Myocyte (in vitro differentiated cells): ENCODE results near the gene FLII. TPM values are rescaled to one million over a fixed set of nuclear protein-coding genes. Genes with fewer than 3 reads are reported as not detected.
"Not testable (repeated sequence)": the region's sequence is repeated elsewhere in the genome, so short reads cannot be mapped to it uniquely, and the experiment has no call there.

Experiments used
- DNase-seq: peaks from one replicate; pipeline ENCODE4 v3.0.0-alpha.2; 2012; ENCODE audit warnings: low read depth
- polyA plus RNA-seq: library from polyadenylated mRNA; unstranded; fragments of >200 nt; gene quantifications from one replicate; pipeline ENCODE4 v1.2.1, GENCODE V29; 2012; ENCODE audit warnings: missing spikeins
- total RNA-seq: library from RNA; depleted of rRNA; stranded (reverse); fragments of >200 nt; gene quantifications from 2 replicates; pipeline ENCODE4 v1.2.3, GENCODE V29; 2014

The FLII gene
- 497 and 558 TPM in 2 replicates for total RNA-seq
- polyA plus RNA-seq = 342 TPM

DNA sequence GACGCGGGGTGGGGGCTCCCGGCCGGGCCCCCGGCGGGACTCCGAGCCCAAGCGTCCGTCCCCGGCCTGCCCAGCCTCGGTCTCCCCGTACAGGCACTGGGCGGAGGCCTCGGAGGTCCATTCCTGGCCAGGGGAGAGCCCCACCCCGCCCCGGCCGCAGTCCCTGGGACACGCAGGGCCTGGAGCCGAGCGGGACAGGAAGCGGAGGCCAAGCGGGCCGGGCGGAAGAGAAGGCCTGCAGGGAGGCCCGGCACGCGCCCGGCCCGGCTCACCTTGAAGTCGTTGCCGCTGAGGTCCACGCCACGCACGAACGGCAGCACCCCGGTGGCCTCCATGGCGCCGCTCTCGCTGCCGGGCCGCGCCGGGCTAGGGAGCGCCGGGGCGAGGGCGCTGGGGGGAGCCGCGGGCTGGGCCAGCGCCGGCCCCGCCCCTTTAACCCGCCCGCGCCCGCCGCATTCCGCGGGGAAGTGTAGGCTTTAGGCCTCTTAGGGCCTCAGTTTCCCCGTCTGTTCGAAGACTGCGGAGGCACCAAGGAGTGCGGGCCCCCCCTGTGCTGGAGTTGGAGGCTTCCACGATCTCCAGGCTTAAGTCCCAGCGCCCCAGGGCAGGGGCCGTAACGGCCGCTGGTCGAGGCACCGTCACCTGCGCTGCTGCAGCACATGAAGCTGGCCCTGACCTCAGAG lies at the start of gene FLII:
FLII (minus strand) TSS at position 383 of the 683 bp plus-strand sequence; CDS start at position 335, 48 bp downstream.
- peak; percentile 66 for DNase-seq

DNA sequence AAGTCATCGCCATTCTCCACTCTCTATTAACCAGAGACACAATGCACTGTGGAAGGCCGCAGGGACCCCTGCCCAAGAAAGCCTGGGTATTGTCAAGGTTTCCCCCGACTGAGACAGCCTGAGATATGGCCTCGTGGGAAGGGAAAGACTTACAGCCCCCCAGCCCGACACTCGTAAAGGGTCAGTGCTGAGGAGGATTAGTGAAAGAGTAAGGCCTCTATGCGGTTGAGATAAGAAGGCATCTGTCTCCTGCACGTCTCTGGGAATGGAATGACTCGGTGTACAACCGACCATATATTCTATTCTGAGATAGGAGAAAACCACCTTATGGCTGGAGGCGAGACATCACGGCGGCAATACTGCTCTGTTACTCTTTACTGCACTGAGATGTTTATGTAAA lies 44.7 kb upstream of the FLII start:
- DNase-seq = not testable (repeated sequence)

DNA sequence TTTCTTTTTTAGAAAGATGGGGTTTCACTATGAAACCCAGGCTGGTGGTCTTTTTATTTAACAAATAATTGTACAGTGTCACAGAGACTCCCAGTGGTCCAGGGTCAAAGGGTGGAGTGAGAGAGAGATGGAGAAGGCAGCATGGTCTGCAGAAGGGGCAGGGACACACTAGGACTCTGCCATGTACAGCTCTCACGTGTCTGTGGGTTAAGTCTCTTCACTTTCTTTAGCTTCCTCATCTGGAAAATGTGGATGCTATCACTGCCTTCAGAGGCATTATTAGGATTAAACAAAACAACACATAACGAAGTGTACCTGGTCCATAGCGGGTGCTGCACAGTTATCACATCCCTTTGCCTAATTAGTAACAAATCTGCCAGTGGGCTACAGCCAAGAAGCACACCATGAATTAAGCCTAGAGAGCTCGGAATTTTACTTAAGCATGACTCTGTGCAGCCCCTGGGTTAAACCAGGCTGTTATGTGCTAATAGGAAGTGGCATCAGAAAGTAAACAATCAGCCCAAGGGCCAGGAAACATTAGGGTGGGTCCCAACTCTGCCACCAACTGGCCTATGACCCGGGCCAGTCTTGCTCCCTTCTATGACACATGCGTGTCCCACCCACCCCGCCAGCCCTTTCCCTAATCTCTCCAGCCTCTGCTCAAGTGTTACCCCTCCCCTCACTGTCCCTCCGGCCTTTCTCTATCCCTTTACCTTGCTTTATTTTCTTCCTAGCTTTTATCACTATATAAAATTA lies 42.4 kb upstream of the FLII start:
- DNase-seq = no peak

DNA sequence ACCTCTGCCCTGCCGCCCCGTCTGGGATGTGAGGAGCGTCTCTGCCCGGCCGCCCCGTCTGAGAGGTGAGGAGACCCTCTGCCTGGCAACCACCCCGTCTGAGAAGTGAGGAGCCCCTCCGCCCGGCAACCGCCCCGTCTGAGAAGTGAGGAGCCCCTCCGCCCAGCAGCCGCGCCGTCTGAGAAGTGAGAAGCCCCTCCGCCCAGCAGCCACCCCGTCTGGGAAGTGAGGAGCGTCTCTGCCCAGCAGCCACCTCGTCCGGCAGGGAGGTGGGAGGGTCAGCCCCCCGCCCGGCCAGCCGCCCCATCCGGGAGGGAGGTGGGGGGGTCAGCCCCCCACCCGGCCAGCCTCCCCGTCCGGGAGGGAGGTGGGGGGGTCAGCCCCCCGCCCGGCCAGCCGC lies 39.5 kb upstream of the FLII start:
- not testable (repeated sequence) for DNase-seq

DNA sequence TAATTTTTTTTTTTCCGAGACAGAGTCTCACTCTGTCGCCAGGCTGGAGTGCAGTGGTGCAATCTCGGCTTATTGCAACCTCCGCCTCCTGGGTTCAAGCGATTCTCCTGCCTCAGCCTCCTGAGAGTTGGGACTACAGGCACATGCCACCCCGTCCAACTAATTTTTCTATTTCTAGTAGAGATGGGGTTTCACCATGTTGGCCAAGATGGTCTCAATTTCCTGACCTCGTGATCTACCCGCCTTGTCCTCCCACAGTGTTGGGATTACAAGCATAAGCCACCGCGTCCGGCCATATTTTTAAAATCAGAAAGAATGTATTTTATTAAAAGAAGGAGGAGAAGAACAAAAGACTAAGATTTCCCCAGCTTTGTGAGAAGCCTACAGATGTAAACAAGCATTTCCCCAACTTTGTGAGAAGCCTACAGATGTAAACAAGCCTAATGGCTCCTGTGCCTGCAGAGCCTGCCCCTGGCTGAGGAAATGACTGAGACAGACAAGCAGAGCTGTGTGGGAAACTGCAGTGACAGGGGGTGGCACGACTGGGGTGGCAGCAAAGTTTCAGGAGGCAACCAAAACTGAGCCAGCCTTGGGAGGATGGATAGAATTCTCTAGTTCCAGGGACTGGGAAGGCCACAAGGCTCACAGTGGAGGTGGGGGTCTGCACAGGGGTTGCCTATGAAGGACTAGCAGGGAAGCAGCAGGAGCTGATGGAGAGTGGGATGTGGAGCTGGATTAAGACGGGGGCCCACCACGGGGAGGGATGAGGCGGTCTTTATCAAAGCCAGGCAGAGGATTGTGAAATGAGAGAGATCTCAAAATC lies 33.4 kb upstream of the FLII start:
- no peak for DNase-seq

DNA sequence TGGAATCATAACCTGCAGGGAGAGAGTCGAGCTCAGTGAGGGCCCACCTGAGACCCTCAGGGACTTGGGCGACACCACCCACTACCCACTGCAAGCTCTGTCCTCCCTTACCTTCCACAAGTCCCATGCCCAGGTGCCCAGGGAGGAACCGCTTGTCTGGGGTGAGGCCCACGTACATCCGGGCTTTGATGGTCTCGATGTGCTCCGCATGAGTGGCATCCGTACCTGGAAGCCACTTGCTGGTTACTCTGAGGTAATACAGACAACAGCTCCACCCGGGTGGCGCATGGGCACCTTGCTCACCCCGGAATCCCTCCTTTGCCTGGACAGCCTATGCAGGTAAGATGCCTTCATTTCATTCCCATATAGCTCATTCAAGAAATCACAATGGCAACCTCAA lies 26.8 kb upstream of the FLII start:
- no peak for DNase-seq

DNA sequence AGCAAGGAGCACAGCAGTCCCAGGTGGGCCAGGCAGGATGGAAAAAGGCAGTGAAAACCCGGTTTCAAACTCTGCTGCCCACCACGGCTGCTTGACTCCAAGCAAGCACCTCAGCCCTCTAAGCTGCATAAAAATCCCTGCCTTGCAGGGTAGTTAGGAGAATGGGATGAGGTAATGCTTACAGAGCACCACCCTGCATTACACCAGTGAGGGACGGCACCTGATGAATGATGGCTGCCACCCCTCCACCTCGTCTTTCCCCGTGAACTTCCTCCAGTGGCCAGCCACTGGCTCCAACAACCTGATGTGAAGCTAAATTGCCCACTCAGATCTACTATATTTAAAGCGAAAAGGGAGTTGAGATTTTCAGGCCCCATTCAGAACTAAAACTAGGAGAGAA lies 23.2 kb upstream of the FLII start:
- no peak for DNase-seq

DNA sequence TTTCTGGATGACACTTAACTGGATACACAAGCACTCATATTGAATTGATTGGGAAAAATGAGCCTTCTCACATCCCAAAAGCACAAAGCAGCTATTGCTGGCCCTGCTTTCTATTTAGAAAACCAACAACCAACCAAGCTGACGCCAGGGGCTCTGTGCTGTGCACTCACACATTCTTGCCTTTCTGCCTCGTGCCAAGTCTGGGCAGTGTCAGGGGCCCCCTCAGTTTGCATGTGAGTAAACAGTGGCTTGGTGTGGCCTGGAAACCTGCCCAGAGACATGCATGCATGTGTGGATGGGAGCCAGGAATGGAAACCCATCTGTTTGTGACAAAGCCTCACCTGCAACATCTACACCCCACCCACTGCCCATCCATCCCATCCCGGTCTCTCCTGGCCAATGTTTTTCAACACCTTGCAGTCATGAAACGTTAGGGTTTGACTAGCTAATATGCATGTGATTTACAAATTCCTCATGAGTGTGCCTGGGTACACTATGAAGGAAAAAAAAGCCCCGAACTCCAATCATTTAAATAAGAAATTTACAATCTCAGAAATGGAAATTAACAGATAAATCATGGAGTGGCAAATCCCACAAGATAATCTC lies 22.3 kb upstream of the FLII start:
- no peak for DNase-seq

DNA sequence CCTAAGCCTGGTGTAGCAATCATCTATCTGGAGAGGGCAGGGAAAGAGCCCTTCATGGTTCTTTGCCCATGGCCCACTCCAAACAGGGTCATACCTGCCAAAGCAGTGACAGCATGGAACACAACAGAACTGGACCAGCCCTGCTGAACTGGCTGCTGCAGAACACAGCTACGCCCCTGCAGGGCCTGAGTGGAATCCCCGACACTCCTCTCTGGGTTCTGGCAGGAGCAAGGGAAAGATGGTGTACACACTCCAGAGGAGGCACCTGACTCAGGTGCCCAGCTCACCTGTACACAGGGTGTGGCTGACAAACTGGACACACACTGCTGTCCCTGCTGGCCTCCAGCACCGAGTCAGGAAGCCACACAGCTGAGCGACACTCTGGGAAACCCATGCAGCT lies 21.7 kb upstream of the FLII start:
- DNase-seq = no peak

DNA sequence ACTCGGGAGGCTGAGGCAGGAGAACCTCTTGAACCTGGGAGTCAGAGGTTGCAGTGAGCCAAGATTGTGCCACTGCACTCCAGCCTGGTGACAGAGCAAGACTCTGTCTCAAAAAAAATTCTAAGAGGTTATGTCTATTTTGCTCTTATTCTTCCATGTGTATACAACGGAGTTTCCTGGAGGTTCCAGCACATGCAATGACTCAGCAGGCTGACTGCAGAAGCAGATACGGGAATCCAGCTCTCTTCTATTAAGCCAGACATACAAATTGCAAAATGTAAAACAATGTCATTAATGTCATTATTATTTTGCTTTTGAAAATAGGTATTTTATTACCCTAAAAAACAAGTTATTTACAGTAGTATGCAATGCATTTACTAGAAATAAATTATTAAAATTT lies 20.3 kb upstream of the FLII start:
- DNase-seq = no peak

DNA sequence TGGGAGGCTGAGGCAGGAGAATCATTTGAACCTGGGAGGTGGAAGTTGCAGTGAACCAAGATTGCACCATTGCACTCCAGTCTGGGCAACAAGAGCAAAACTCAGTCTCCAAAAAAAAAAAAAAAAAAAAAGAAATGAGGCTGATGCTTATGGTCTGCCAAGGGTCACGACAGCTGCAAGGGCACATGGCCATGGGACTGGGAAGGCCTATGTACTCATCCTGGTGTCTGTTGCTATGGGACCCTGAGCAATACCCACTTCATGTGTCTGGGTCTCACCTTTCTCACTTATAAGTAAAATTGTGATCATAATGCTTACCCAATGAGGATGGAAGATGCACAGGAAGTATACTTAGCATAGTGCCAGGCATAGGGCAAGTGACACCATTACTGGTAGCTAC lies 18.5 kb upstream of the FLII start:
- peak; percentile 60 for DNase-seq

DNA sequence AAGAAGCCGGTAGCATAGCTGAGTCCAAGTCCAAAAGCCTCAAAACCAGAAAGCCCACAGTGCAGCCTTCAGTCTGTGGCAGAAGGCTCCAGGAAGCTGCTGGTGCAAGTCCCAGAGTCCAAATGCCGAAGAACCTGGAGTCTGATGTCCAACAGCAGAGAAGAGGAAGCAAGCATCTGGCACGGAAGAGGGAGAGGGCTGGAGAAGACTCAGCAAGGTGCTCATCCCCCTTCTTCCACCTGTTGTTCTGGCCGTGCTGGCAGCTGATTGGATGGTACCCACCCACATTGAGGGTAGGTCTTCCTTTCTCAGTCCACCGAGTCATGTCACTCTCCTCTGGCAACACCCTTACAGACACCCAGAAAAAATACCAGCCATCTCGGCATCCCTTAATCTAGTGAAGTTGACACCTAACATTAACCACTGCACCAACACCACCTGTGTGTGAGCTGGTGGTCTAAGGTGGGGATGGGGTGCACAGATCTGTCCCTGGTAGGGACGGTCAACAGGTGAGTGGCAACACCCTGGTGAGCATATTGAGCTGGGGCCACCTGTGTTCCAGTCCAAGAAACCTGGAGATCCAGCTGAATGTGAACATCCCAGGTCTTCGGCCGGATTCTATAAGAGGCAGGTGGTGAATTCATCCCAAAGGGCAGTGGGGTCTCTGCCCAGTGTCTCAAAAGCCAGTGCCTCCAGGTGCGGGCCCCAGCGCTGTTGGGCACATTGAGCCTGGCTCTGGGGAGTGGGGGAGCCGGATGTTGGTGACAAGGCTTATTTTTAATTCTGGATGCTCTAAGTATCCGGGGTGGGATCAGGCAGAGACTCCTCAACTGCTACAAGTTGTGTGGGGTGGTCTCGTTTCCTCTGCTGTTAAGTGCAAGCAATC lies 11.8 kb upstream of the FLII start:
- DNase-seq = peak; percentile 17

DNA sequence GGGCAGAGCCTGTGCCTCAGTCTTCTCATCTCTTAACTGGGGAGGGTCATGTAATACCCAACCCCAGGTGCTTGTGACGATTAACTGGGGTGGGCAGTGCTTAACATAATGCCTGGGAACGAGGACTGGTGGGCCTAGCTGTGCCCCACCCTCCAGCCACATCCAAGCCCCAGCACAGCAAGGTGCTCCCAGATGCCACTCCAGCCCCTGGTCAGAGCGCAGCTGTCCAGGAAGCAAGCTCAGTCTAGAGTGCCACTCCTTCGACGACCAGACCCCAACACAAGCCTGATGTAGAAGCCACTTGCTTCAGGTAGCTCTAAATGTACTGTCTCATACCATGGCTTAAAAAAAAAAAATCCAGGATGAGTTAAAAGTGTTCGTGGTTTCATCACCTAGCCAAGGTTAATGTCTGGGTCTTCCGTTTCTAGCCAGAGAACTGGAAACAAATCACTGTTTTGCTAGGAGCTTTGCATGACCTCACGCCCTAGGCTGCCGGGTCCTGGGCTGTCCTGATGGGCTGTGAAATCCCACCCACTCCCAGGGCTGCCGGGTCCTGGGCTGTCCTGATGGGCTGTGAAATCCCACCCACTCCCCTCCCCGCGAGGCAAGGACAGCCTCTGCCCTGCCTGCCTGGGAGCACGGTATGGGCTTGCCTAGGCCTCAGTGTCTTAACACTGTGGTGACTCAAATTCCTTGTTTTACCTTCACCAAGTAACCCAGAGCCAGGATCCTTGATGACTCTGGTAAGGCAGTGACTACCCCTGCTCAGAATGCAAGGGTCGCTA lies 9.6 kb upstream of the FLII start:
- no peak for DNase-seq

DNA sequence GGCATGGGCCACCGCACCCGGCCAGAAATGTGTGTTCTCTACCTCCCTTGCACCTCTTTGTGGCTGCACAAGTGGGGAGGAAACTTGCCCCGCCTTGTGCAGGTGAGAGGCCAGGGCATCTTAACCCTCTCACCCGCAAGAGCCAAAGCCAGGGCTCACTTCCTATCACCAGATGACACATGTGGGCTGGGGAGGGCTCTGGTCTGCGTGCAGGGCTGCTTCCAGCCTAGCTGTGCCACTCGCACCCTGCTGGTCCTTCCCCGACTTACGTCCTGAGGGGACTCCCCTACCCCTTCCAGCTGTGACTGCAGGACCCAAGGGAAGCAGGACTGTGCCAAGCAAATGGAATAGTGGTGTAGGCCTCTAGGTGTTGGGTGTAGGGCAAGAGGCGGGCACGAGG lies 8.8 kb upstream of the FLII start:
- DNase-seq = no peak

DNA sequence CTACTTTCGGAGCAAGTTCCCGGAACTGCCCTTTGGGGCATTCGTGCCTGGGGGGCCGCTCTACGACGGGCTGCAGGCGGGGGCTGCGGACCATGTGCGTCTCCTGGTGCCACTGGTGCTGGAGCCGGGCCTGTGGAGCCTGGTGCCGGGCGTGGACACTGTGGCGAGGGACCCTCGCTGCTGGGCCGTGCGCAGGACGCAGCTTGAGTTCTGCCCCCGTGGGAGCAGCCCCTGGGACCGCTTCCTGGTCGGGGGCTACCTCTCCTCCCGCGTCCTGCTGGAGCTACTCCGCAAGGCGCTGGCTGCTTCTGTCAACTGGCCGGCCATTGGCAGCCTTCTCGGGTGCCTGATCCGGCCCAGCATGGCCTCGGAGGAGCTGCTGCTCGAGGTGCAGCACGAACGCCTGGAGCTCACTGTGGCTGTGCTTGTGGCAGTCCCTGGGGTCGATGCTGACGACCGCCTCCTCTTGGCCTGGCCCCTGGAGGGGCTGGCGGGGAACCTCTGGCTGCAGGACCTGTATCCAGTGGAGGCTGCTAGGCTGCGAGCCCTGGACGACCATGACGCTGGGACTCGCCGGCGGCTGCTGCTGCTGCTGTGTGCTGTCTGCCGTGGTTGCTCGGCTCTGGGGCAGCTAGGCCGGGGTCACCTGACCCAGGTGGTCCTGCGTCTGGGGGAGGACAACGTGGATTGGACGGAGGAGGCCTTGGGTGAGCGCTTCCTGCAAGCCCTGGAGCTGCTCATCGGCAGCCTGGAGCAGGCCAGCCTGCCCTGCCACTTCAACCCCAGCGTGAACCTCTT lies 5.5 kb upstream of the FLII start:
- no peak for DNase-seq

DNA sequence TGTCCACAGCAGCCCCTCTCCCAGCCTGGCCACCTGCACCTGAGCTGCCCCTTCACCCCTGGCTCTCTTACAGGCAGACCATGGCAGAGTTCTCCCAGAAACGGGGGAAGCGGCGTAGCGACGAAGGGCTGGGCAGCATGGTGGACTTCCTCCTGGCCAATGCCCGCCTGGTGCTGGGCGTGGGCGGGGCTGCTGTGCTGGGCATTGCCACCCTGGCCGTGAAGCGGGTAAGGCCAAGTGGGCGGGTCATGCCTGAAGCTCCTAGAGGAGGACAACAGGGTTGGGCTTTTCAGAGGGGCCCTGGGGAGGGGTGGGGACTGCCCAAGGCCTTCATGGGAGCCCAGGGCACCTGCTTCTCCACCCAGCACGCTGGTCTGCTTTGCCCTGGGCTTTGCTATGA lies 4.1 kb upstream of the FLII start:
- no peak for DNase-seq

DNA sequence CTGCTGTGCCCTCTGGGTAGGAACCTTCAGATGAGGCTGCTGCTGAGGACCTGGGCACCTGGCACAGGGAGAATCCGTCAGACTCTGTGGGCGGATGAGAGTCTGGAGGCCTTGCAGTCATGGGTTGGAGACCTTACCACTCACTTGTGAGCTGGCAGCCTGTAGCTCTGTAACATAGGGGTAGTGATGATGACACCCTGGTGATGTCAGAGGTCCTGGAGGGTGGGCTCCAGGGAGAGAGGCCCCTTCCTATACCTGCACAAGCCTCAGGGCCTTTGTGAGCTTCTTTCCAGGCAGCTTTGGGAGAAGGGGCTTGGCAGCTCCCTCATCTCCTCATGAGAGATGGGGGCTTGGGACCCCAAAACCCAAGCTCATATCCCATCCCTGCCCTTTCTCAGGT lies 3.6 kb upstream of the FLII start:
- no peak for DNase-seq

DNA sequence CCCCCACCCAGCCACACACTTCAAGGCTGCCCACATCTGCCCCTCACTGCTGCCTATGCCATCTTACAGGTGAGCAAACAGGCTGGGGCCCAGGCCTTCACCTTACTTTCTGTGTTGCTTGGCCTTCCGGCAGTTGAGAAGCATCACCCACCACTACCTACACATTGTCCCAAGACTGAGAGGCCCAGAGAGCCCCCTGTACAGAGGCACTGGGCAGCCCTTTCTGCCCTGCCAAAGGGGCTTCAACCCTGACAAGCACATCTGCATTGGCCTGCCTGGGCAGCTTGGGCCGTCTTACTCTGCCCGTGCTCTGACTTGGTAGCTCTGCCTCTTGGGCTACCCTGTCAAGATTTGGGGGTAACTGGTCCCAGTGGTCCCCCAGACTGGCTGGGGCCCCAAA lies 3.1 kb upstream of the FLII start:
- DNase-seq = no peak

DNA sequence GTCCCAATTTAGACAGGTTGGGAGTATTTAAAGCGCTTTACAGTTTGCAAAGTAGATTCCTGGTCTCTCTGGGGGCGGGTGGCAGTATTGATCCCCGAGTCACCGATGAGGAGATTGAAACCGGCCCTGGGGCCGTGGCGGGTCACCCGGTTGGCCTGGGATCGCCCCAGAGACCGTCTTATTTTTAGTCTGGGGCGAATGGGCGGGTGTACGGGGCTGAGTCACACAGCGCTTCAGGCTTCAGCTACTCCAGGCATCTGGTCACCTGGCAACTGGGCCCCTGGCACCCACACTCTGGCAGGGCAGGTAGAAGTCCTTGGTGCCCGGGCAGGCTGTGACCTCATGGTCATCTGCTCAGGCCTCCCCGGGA lies 2.6 kb upstream of the FLII start:
- peak; percentile 81 for DNase-seq
